DMS53 treated with DMSO at 0.1 percent for 48 hours (cell line): ENCODE data around the gene IFNGR2.
"Not testable (repeated sequence)": the region's sequence is repeated elsewhere in the genome, so short reads cannot be mapped to it uniquely, and the experiment has no call there.

Experiments
- DNase-seq: peaks from one replicate; lab custom pipeline; 2025; ENCODE audit not compliant: unreplicated experiment; lab: John Stamatoyannopoulos, UW

IFNGR2 gene

GRCh38 chr21:33402001-33402979, 923 bp upstream of the IFNGR2 start:
- DNase-seq, result no peak

GRCh38 chr21:33403786-33404585, 773 bp downstream of the IFNGR2 start:
- peak; percentile 26 for DNase-seq

GRCh38 chr21:33406493-33406892, 3.3 kb downstream of the IFNGR2 start:
- no peak for DNase-seq

GRCh38 chr21:33411949-33412430, 8.8 kb downstream of the IFNGR2 start:
- no peak for DNase-seq

- not testable (repeated sequence) for DNase-seq
These were observed 9.2 kb downstream of the IFNGR2 start for GRCh38 chr21:33412439-33412831.

- DNase-seq, result peak; percentile 52
These were observed 9.8 kb downstream of the IFNGR2 start for GRCh38 chr21:33412832-33413519.

GRCh38 chr21:33414068-33414467, 10.9 kb downstream of the IFNGR2 start:
- no peak for DNase-seq

GRCh38 chr21:33414926-33415325, 11.7 kb downstream of the IFNGR2 start:
- no peak for DNase-seq

GRCh38 chr21:33418691-33419090, 15.5 kb downstream of the IFNGR2 start:
- DNase-seq, result no peak

GRCh38 chr21:33419538-33420123, 16.4 kb downstream of the IFNGR2 start:
- DNase-seq, result no peak

- no peak for DNase-seq
These were observed 18.6 kb downstream of the IFNGR2 start for GRCh38 chr21:33421713-33422393.

- no peak for DNase-seq
These were observed 21.0 kb downstream of the IFNGR2 start for GRCh38 chr21:33424214-33424613.

- DNase-seq, result no peak
These were observed 22.6 kb downstream of the IFNGR2 start for GRCh38 chr21:33425825-33426224.

- DNase-seq, result peak; percentile 41
These were observed 23.8 kb downstream of the IFNGR2 start for GRCh38 chr21:33427051-33427450.

GRCh38 chr21:33428669-33429068, 25.5 kb downstream of the IFNGR2 start:
- no peak for DNase-seq

GRCh38 chr21:33430858-33431257, 27.6 kb downstream of the IFNGR2 start:
- DNase-seq, result no peak

- no peak for DNase-seq
These were observed 29.3 kb downstream of the IFNGR2 start for GRCh38 chr21:33432496-33432895.

GRCh38 chr21:33433001-33433400, 29.8 kb downstream of the IFNGR2 start:
- no peak for DNase-seq

GRCh38 chr21:33433425-33434114, 30.4 kb downstream of the IFNGR2 start:
- DNase-seq, result no peak
